ENCODE data around the gene AKAP12.

DNA sequence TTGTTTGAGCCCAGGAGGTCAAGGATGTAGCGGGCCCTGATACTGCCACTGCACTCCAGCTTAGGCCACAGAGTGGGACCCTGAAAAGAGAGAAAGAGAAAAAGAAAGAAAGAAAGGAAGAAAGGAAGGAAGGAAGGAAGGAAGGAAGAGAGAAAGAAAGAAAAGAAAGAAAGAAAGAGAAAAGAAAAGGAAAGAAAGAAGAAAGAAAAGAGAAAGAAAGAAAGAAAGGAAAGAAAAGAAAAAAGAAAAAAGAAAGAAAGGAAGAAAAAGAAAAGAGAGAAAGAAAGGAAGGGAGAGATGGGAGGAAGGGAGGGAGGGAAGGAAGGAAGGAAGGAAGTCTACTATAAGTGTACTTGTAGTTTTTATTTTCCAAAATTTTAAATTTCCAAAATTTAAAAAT is 42.2 kb upstream of the AKAP12 start:
- TF ChIP-seq SUZ12 (IDR thresholded peaks at IDR 0.05; ENCODE audit: extremely low read depth, insufficient read depth, insufficient read length) (no peak), YY1 (IDR thresholded peaks at IDR 0.05; ENCODE audit: insufficient read depth, insufficient read length) (no peak)
